HG02884 (cell line): Measurements from ENCODE around the gene E2F4.

Experiments used
- ATAC-seq: cut with Tn5 transposase; IDR thresholded peaks from one replicate; pipeline ENCODE4 v1.9.1; 2021; ENCODE audit warnings: mild to moderate bottlenecking, moderate library complexity; ENCODE audit not compliant: unreplicated experiment

Gene E2F4

DNA sequence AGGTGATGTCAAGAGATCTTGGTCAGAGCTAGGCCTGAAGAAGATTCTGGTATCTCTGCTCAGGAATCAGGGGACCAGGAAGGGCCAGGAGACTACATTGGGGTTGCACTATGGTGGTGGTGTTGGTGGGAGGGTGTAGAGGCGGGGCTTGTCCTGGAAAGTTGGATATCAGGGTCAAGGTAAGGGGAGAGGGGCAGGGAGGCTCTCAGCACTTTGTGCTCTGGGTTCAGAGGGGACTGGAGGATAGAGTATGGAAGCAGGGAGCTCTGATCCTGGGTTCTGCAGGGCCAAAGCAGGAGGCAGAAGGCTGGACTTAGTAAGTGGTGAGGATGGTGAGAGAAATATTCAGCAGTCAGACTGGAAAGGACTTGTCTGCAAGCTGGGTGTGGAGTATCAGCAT, 18.6 kb upstream of the E2F4 start:
- ATAC-seq = no peak

DNA sequence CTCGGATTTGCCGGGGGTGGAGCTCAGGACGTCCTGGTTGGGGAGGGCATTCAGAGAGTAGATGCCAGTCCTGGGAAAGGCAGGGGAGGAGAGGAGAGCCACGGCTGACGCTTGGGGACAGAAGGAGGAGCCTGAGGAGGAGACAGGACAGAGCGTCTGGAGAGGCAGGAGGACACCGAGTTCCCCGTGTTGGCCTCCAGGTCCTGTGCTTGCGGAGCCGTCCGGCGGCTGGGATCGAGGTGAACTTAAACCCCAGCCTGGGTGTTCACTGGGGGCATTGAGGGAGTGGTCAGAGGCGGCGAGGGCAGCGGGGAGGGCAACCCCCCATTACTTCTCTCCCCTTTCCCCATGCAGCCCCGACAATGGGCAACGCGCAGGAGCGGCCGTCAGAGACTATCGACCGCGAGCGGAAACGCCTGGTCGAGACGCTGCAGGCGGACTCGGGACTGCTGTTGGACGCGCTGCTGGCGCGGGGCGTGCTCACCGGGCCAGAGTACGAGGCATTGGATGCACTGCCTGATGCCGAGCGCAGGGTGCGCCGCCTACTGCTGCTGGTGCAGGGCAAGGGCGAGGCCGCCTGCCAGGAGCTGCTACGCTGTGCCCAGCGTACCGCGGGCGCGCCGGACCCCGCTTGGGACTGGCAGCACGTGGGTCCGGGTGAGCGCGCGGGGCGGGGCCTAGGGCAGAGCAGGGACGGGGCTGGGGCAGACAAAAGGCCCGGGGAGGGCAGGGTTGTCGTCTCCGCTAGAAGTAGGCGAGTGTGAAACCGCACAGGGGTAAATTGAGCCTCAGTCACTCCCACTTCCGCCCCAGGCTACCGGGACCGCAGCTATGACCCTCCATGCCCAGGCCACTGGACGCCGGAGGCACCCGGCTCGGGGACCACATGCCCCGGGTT, 17.9 kb upstream of the E2F4 start:
- ATAC-seq = no peak

DNA sequence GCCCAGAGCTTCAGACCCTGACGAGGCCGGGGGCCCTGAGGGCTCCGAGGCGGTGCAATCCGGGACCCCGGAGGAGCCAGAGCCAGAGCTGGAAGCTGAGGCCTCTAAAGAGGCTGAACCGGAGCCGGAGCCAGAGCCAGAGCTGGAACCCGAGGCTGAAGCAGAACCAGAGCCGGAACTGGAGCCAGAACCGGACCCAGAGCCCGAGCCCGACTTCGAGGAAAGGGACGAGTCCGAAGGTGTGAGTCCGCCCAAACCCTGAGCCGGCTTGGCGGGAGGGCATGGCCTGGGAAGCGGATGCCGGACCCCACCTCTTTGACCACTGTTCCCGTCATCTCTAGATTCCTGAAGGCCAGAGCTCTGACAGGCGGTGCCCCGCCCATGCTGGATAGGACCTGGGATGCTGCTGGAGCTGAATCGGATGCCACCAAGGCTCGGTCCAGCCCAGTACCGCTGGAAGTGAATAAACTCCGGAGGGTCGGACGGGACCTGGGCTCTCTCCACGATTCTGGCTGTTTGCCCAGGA, 17.2 kb upstream of the E2F4 start:
- ATAC-seq = no peak

DNA sequence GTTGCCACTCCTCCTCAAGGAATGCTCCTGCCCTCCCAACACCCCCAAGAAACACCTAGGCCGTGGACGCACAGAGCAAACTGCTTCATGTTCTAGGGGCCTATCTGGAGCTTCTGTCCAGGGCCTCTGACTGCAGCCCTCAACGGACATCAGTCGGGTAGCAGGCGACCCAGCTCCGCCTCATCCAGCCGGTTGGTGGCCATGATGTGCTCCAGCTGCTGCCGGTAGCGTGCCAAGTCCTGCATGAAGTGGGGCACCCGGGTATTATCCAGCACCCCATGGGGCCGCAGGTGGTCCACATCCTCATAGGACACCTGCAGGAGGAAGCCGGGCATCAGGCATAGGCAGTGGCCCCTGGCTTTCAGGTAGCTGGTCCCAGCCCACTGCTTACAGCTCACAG, 15.3 kb upstream of the E2F4 start:
- no peak for ATAC-seq

DNA sequence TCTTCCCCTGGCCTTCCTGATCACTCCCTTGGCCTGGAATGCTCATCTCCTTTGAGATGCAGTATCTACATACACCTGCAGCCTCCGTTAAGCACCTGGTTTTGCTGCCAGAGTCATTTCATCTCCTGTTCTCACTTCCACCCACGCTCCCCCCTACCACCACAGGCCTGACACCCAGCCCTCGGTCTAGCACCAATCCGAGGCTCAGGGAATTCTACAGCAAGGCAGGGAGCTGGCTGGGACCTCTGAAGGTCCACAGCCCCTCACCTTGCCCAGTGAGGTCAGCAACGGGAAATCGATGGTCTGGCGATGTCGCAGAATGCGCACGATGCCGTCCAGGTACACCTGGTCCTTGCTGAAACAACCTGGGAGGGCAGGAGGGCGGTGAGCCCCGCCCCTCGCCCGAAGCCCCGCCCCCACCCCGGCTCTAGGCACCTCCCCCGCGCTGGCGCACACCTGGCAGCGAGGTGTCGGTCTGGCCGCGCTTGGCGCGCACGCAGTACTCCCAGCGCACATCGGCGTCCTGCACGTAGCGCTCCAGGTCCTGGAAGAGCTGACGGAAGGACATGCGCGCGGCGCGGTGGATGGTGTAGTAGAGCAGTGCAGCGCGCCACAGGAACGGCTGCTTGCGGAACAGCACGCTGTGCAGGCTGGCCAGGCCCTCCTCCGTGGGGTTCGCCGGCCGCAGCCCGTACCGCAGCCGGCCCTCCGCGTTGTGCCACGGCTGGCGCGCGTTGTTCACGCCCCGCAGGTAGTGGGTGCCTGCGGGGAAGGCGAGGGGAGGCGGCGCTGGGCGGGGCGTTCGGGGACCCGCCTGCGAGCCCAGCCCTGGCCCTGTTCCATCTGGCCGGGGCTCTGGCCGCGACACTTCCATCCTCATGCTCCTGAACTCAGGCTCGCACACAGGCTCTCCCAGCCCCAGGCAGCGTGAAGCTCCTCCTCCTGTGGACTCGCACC, 13.9 kb upstream of the E2F4 start:
- no peak for ATAC-seq

DNA sequence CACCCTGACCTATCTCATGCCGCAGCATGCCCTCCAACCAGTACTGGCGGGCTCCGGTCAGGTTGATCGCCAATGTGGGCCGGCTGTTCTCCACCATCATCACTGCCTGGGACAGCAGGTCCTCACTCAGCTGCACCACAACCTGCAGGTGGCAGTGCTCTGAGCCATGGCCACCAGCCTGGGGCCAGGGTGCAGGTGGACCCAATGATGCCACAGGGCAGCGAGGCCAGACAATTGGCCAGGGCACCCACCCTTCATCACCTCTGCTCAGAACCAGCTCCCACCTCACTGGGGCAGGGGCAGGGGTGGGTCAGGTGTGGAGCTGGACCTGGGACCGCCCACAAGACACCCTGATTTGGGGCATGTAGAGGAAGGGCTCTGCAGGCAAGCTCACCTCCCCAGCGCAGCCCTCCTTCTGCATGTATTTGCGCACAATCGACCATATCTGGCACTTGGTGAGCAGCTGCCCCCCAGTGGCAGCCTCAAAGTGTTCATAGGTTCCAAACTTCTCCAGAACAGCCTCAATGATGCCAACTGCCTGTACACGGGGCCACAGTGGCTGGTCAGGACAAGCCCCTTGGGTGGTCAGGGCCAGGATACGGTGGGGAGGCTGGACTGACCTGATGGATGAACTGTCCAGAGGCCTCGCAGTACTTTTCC, 12.4 kb upstream of the E2F4 start:
- ATAC-seq = no peak

DNA sequence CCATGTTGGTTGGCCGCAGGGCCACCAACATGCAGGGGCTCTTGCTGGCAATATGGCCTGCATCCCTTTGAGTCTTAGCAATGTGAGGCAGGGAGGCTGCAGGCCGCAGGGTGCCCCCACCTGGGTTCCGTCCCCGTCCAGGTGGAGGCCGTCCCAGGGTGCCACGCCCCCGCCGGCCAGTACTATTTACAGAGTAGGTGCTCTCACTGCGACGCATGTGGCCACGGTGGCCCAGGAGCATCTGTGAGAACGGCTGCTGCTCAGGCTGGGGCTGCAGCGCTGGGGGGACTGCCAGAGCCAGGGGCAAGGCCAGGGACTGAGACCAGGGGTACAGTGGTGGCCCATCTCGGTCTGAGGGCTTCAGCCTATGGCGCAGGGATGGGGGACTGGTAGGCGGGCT, 11.8 kb upstream of the E2F4 start:
- no peak for ATAC-seq

DNA sequence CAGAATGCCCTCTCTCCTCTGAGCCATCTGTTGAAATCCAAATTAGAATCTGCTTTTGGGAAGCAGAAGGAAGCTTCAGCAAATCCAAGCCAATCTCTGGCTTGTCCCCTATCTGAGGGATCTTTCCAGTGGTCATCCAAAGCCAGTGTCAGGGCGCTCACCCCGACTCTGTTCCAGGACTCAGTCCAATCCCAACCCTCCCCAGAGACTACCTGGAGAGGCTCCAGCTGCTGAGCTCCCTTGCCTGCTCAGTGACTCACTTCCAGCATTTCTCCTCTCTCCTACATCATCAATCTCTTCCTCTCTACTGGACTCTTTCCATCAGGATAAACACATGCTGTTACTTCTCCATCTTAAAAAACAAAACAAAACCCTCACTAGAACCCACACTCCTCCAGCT, 10.6 kb upstream of the E2F4 start:
- ATAC-seq = no peak

DNA sequence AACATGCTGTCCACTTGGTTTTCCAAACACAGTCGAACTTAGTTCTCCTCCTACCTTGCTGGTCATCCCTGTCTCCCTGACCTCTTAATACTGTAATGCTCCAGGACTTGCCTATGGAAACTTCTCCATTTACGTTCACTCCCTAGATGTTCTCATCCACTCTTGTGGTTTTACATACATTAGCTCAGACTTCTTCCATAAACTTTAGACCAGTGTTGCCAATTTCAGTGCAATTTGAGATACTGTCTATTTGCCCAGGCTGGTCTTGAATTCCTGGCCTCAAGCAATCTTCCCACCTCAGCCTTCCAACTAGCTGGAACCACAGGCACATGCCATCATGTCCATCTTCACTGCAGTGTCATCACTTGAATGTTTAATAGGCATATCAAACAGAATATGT, 9.7 kb upstream of the E2F4 start:
- ATAC-seq = no peak

DNA sequence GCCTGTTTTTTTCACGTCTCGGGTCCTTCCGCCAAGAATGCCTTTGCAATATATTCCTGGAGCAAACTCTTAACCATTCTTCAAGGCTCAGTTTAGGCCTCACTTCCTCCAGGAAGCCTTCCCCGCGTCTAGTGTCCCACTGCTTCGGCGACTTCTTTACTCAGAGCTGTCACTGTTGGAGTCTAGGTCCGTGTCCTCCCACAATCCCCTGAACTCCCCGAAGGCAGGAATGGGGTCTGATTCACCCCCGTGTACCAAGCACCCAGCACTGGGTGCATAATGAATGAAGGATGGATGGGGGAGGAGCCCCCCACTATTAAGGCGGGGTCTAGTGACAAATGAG, 8.7 kb upstream of the E2F4 start:
- no peak for ATAC-seq

DNA sequence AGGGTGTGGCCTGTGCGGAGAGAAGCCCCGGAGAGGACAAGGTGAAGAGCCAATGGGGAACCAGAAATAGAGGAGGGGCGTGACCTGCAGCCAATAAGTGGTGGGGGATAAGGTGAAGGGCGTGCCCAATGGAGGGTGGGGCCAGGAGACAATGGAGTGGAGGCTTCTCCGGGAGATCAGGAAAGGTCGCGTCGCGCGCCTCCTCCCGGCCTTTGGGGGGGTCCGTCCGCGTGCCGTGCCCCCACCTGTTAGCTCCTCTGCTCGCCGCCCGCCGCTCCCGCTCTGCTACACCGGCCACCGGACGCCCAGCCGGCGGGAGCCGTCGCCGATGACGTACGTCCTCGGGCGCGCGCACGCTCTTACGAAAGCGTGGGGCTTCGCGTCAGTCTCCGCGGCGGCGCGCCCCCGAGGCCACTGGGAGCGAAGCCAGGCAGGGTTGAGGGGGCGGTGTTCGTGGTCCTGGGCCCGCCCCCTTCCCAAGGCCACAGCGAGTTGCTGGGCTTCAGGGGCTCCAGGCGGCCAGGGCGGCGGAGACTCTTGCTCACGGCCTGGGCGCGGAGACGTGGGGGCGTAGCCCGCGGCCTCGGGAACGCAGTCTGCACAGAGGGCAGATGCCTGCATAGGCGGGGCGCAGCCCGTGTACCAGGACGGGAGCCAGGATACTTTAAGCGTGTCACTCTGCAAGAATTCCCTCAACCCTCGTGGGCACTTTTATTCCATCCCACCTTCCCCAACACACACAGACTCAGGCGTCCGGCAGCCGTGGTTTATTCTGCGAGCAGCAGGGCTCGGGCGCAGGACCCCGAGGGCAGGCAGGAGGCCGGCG, 8.1 kb upstream of the E2F4 start, which contains the start of gene MATCAP1:
Gene MATCAP1 (minus strand): TSS at position 337 of the 826 bp plus-strand sequence. CDS start 3,353 bp downstream, outside the sequence.
- peak; percentile 92 for ATAC-seq

DNA sequence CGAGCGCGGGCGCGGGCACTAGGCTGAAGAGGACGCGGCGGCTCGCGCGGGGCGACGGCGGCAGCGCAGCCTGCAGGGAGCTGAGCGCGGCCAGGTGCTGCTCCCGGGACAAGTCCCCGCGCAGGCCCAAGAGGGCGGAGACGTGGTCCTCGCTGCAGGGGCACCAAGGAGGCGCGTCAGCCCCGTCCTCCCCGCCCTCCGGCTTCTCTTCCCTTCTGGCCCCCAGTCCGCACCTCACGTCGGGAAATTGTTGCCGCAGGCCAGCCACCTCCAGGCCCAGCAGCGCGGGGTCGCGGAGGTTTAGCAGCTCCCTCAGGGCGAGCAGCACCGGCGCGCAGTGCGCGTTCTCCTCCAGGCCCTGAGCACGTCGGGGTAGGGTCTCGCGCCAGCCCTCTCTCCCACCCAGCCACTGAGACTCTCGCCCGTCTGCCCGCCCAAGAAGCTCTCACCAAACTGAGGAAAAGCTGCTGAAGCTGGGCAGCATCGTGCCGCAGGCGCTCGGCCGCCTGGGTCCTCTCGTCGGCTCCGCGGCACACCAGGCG, 7.4 kb upstream of the E2F4 start:
- no peak for ATAC-seq

DNA sequence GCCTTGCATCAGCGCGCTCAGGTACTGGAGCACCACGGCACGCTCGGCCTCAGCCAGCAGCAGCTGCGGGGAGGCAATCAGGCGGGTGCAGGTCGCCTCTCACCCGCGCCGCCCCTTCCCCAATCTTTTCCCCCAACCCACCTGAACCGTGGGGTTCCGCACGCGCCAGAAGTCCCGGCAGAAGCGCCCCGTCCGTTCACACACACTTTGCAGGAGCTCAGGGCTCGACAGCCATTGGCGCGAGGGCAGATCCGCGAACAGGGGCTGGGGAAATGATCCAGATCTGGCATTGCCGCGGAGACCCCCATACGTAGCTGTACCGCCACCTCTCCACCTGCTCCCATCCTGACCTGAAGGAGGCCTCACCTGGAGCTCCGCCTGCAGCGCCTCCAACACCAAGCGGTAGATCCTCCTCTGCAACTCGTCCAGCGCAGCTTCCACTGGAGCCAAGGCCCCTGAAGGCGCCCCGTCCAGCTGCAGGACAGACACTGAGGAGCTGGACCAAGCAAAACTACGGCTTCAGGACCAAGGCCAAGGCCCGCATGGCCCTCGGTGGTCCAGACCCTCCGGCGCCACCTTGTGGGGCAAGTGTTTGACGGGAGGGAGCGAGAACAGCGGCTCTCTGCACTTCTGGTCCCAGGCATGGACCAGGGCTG, 6.8 kb upstream of the E2F4 start:
- ATAC-seq = no peak

DNA sequence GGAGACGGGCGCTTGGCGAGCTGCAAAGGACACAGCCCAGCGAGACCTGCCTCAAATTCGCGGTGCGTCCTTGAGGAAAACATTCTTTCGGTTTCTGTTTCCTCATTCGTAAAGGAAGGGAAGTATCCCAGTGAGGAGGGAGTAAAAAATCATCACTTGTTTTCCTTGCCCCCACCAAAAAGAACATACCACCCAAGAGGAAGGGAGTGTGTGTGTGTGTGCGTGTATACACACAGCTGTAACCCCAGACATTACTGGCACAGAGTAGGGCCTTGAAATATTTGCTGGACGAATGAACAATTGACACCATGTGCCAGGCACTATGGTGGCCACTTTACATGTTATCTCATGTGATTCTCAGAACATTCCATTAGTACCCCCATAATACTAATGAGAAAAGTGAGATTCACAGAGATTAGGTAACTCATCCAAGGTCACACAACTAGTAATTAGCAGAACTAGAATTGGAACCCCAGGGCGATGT, 6.3 kb upstream of the E2F4 start:
- no peak for ATAC-seq

DNA sequence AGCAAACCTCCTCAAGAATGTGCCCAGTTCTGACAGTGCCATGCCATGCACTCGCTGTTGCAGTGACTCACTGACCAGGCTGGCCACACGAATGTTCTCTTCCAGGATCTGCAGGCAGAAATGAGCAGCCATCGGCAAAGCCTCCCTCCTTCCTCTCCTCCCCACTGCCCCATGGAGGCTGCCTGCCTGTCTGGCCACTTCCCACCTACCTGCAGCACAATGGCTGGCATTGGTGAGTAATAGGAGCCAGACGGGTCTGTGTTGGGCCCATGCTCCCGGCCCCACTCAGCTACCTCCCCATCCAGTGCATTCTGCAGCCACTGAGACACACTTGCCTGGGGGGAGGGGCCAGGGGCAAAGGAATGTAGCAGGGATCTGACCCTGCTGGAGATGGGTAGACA, 5.4 kb upstream of the E2F4 start:
- ATAC-seq = no peak

DNA sequence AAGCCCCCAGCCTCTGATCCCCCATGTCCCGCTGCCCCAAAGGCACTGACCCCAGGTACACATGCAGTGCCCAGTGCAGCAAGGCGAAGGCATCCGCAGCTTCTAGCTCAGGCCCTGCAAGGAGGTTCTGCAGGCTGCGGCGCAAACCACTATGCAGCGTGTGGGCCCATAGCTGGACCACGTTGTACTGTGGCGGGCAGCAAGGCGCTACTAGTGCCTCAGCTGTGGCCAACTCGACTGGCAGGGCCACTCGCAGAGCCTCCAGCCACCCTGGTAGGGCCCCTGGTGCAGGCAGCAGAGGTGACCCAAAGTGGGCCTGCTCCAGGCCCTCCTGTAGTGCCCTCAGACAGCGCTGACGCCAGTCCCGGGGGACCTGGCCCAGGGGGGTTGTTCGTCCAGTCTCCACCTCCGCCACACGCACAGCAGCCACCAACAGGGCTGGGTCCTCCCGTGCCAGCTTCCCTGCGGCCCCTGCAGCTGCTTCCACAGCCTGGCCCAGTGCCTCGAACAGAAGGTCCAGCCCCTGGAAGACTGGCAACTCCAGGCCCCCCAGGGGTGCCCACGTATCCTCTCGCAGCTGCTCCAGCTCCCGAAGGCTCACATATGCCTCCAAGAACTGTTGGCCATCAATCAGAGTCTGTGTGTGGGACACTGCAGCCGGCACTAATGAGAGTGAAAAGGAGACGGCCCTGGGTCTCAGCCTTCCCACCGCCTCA, 4.6 kb upstream of the E2F4 start:
- no peak for ATAC-seq

DNA sequence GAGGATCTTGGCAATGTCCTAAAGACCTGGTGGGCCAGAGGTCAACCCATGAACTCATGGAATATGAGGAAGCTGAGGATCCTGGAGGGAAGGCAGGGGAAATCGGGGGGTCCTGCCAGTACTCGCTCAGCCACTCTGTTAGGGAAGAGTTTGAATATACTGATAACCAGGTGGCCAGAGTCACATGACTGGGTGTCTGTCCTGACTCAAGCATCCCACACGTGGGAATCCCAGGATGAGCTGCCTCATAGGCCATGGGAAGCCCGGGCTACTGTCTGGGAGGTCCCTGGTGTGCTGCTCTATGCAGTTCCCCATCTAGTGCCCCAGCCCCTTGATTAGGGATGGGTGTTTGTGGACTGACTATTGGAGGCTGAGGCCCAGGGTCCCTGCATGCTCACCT, 3.6 kb upstream of the E2F4 start:
- ATAC-seq = no peak

DNA sequence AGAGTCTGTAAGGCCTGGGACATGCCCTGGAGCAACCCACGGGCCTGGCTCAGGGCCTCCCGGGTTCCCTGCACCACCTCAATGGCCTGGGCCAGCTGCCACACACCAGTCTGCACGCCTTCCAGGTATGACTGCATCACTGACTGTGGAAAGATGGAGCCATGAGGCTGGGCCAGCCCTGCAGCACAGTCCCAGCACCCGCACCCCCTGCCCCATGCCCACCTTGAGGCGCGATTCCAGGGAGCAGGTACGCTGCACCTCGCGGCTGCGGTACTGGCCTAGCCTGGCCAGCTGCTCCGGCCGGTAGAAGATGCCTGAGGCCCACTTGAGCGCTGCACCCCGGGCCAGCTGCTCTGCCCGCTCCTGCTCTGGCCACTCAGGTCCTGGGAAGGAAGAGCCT, 3.2 kb upstream of the E2F4 start:
- no peak for ATAC-seq

DNA sequence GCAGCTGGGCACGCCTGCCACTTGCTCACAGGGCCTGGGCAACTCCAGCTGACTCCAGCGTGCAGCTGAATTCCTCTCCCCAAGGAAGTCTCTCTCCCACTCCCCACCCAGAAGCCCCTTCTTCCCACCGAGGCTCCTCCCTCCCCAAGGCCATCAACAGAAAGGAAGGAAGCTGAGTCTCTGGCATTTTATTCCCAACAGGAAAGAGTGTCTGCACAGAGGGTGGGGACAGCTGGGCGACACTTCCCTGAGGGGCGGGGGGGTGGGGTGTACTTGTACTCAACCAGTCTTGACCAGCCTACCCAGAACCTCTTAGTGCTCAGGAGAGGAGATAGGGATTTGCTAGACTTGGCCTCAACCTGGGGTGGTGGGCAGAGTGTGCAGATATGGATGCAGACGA, 1.9 kb upstream of the E2F4 start, which contains the start of gene EXOC3L1:
Gene EXOC3L1 (minus strand): TSS at position 96 of the 400 bp plus-strand sequence. CDS start 460 bp downstream, outside the sequence.
- no peak for ATAC-seq
